GM12878 (cell line): ENCODE measurements around the gene CCR3. TPM values are rescaled to one million over a fixed set of nuclear protein-coding genes. Genes with fewer than 3 reads are reported as not detected.

Experiments
- ATAC-seq: fragments of 200-7000 bp; cut with Tn5 transposase; 3 replicates; pipeline ENCODE4 v1.9.1; 2020; ENCODE audit warnings: mild to moderate bottlenecking, moderate library complexity
- BruUV-seq: library from RNA; stranded (reverse); fragments of 400-500 nt; replicated peaks from 2 replicates; lab custom pipeline; 2021; lab: Mats Ljungman, UMichigan
- CTCF ChIA-PET: fragments of 300-600 bp; sonication (Branson Sonifier 250); formaldehyde crosslinking; extraction: SDS; loops from one replicate; lab custom pipeline; 2021; ENCODE audit warnings: inconsistent platforms; lab: Yijun Ruan, JAX
- POLR2A ChIA-PET: fragments of 350-600 bp; formaldehyde crosslinking; extraction: SDS; loops from one replicate; lab custom pipeline; 2021; ENCODE audit warnings: inconsistent platforms; lab: Charles Lee
- RAD21 ChIA-PET: fragments of 300-600 bp; sonication (Branson Sonifier 250); formaldehyde crosslinking; loops from one replicate; lab custom pipeline; 2023; ENCODE audit warnings: antibody characterized with exemption; ENCODE audit not compliant: unreplicated experiment; lab: Charles Lee
- SMC1A ChIA-PET: fragments of 300-600 bp; sonication (Branson Sonifier 250); formaldehyde crosslinking; loops from one replicate; lab custom pipeline; 2023; ENCODE audit not compliant: unreplicated experiment, uncharacterized antibody; lab: Charles Lee
- DNase-seq: peaks from one replicate; pipeline ENCODE4 v3.0.0-alpha.2; 2011; ENCODE audit warnings: low read depth, low spot score
- FAIRE-seq: peaks from 3 replicates; lab custom pipeline; 2011; peaks lifted over from hg19 to GRCh38; lab: Jason Lieb, UNC
- H2AFZ ChIP-seq: 2 replicates; pipeline ENCODE4 v1.6.0; 2011; ENCODE audit warnings: low read depth, low read length, control low read depth; ENCODE audit not compliant: control insufficient read depth
- H3K27ac ChIP-seq: 2 replicates; pipeline ENCODE4 v1.5.1; 2011; ENCODE audit warnings: control low read depth; ENCODE audit not compliant: control insufficient read depth, insufficient read depth
- H3K27me3 ChIP-seq, 2 experiments: replicated peaks in 1 of 2; 2 replicates each; pipeline versions ENCODE4 v1.6.0 to v1.6.1; 2011; ENCODE audit warnings: low read length in 1 of 2; ENCODE audit not compliant: control insufficient read depth in 2 of 2, insufficient read depth in 2 of 2
- H3K36me3 ChIP-seq, 2 experiments: 2 replicates each; pipeline ENCODE4 v1.5.1; 2011; ENCODE audit warnings: low read length in 1 of 2; ENCODE audit not compliant: control insufficient read depth in 2 of 2, insufficient read depth in 2 of 2
- H3K4me1 ChIP-seq: 2 replicates; pipeline ENCODE4 v1.6.1; 2011; ENCODE audit warnings: mild to moderate bottlenecking, low read length, moderate library complexity, mixed read lengths; ENCODE audit not compliant: control insufficient read depth, insufficient read depth
- H3K4me2 ChIP-seq: 2 replicates; pipeline ENCODE4 v1.6.0; 2011; ENCODE audit warnings: control low read depth; ENCODE audit not compliant: control insufficient read depth, insufficient read depth
- H3K4me3 ChIP-seq: fragments of 200-600 bp; sonication (generic); 2 replicates; pipeline ENCODE4 v1.5.1; 2016
- H3K79me2 ChIP-seq: 2 replicates; pipeline ENCODE4 v1.6.0; 2011; ENCODE audit warnings: low read length; ENCODE audit not compliant: control insufficient read depth, insufficient read depth
- H3K9ac ChIP-seq: 2 replicates; pipeline ENCODE4 v1.8.0; 2011; ENCODE audit warnings: low read length, control low read depth, mixed read lengths; ENCODE audit not compliant: control insufficient read depth, insufficient read depth
- H3K9me3 ChIP-seq: replicated peaks from 3 replicates; pipeline ENCODE4 v1.5.1; 2011; ENCODE audit warnings: mild to moderate bottlenecking, low read length; ENCODE audit not compliant: control insufficient read depth, insufficient read depth
- H4K20me1 ChIP-seq: 2 replicates; pipeline ENCODE4 v1.6.0; 2011; ENCODE audit not compliant: control insufficient read depth, insufficient read depth
- EED ChIP-seq: sonication (generic); IDR thresholded peaks from 2 replicates; pipeline ENCODE4 v1.6.1; 2016; ENCODE audit warnings: antibody characterized with exemption, low read depth
- FOS ChIP-seq: IDR thresholded peaks from 3 replicates; pipeline ENCODE4 v1.6.1; 2011; ENCODE audit warnings: borderline replicate concordance; ENCODE audit not compliant: insufficient read length; ENCODE audit errors: extremely low read depth
- GABPA ChIP-seq: IDR thresholded peaks from 2 replicates; pipeline ENCODE4 v1.6.1; 2014; ENCODE audit warnings: antibody characterized with exemption, low read depth, mild to moderate bottlenecking, inconsistent platforms
- JUNB ChIP-seq: IDR thresholded peaks from 2 replicates; pipeline ENCODE4 v1.6.1; 2016; ENCODE audit warnings: antibody characterized with exemption, mild to moderate bottlenecking
- NR2C2 ChIP-seq: IDR thresholded peaks from 2 replicates; pipeline ENCODE4 v1.6.1; 2011; ENCODE audit warnings: borderline replicate concordance, low read depth; ENCODE audit not compliant: control insufficient read depth, insufficient read length
- TCF7 ChIP-seq: IDR thresholded peaks from 2 replicates; pipeline ENCODE4 v1.6.1; 2014; ENCODE audit warnings: antibody characterized with exemption, borderline replicate concordance
- ZNF384 ChIP-seq: IDR thresholded peaks from 2 replicates; pipeline ENCODE4 v1.6.1; 2012; ENCODE audit warnings: low read depth, mild to moderate bottlenecking, low read length, improper control_type of control experiment, borderline replicate concordance
- WGBS: methylation state at CpG from one replicate; pipeline ENCODE4 v1.1.6; 2016; ENCODE audit warnings: low lambda C conversion rate; ENCODE audit not compliant: insufficient replicate concordance, insufficient coverage; ENCODE audit errors: missing lambda C conversion rate; 5-methylcytosine and 5-hydroxymethylcytosine counted together
- in situ Hi-C: fragments of 300-500 bp; cut with MboI; formaldehyde crosslinking; loops from 9 replicates; pipeline ENCODE4 v1.14.3; 2018; ENCODE audit warnings: mixed read lengths
- intact Hi-C: fragments of 100-400 bp; cut with micrococcal nuclease; formaldehyde crosslinking; loops from one replicate; pipeline ENCODE4 v1.14.2; 2022; ENCODE audit not compliant: unreplicated experiment
- polyA plus RNA-seq, 11 experiments: library from polyadenylated mRNA; depleted of rRNA in 4 of 11; unstranded in 6 of 11; stranded (reverse) in 5 of 11; fragments of >200 nt; fragmentation: Nextera tagmentation in 4 of 11; fragmentation: Illumina TruSeq in 1 of 11; extraction: Ambion mirVana in 4 of 11; extraction: Trizol in 1 of 11; gene quantifications; 1 replicate in 1 of 11; 2 replicates in 10 of 11; pipeline versions ENCODE4 v1.2.1 to v1.2.3, GENCODE V29; 2011 to 2016; ENCODE audit warnings: inconsistent platforms in 2 of 11, missing spikeins in 2 of 11, low read depth in 1 of 11
- total RNA-seq, 4 experiments: library from RNA; depleted of rRNA in 3 of 4; stranded (reverse); fragments of >200 nt in 3 of 4; fragmentation: Illumina TruSeq in 1 of 4; extraction: Trizol in 1 of 4; gene quantifications; 2 replicates each; pipeline versions ENCODE4 v1.2.1 to v1.2.3, GENCODE V29; 2013 to 2021
- TF ChIP-seq, protein P1 (sequence below): fragments of 150-350 bp; IDR thresholded peaks from 2 replicates; pipeline ENCODE4 v1.6.1; 2016; ENCODE audit warnings: low read depth, low read length
- TF ChIP-seq, protein P2 (sequence below): fragments of 450-650 bp; IDR thresholded peaks from 2 replicates; pipeline ENCODE4 v1.6.1; 2017; ENCODE audit warnings: borderline replicate concordance
- TF ChIP-seq, protein P3 (sequence below): fragments of 450-650 bp; IDR thresholded peaks from 2 replicates; pipeline ENCODE4 v1.6.1; 2016; ENCODE audit warnings: mild to moderate bottlenecking, moderate library complexity, borderline replicate concordance
- TF ChIP-seq, protein P4 (sequence below): IDR thresholded peaks from 2 replicates; pipeline ENCODE4 v1.6.1; 2011; ENCODE audit warnings: borderline replicate concordance, low read depth, mild to moderate bottlenecking, moderate library complexity, low read length; ENCODE audit not compliant: insufficient read depth, poor library complexity, severe bottlenecking

The CCR3 gene
- total and polyA plus RNA-seq, 10 of the 15 experiments (the other 5 are each of a cell fraction or from before 2014, with no cell fraction given): 0.13 to 0.78 (median 0.41) TPM; not detected in 1

GRCh38 chr3:46269556-46269955, 27.3 kb downstream of the CCR3 start (continued):
- TF ChIP-seq JUNB: peak; percentile 42; the same call in 1 of the 2 replicates
- TF ChIP-seq GABPA: 0 out of 2 replicates have a peak, but pooled peaks have one; percentile 21
- TF ChIP-seq, protein P1, sequence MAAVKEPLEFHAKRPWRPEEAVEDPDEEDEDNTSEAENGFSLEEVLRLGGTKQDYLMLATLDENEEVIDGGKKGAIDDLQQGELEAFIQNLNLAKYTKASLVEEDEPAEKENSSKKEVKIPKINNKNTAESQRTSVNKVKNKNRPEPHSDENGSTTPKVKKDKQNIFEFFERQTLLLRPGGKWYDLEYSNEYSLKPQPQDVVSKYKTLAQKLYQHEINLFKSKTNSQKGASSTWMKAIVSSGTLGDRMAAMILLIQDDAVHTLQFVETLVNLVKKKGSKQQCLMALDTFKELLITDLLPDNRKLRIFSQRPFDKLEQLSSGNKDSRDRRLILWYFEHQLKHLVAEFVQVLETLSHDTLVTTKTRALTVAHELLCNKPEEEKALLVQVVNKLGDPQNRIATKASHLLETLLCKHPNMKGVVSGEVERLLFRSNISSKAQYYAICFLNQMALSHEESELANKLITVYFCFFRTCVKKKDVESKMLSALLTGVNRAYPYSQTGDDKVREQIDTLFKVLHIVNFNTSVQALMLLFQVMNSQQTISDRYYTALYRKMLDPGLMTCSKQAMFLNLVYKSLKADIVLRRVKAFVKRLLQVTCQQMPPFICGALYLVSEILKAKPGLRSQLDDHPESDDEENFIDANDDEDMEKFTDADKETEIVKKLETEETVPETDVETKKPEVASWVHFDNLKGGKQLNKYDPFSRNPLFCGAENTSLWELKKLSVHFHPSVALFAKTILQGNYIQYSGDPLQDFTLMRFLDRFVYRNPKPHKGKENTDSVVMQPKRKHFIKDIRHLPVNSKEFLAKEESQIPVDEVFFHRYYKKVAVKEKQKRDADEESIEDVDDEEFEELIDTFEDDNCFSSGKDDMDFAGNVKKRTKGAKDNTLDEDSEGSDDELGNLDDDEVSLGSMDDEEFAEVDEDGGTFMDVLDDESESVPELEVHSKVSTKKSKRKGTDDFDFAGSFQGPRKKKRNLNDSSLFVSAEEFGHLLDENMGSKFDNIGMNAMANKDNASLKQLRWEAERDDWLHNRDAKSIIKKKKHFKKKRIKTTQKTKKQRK: no peak
- TF ChIP-seq EED: no peak
- TF ChIP-seq, protein P2, sequence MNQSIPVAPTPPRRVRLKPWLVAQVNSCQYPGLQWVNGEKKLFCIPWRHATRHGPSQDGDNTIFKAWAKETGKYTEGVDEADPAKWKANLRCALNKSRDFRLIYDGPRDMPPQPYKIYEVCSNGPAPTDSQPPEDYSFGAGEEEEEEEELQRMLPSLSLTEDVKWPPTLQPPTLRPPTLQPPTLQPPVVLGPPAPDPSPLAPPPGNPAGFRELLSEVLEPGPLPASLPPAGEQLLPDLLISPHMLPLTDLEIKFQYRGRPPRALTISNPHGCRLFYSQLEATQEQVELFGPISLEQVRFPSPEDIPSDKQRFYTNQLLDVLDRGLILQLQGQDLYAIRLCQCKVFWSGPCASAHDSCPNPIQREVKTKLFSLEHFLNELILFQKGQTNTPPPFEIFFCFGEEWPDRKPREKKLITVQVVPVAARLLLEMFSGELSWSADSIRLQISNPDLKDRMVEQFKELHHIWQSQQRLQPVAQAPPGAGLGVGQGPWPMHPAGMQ: no peak
- TF ChIP-seq NR2C2: no peak
- TF ChIP-seq TCF7: peak; percentile 36; the same call in 1 of the 2 replicates

DNA sequence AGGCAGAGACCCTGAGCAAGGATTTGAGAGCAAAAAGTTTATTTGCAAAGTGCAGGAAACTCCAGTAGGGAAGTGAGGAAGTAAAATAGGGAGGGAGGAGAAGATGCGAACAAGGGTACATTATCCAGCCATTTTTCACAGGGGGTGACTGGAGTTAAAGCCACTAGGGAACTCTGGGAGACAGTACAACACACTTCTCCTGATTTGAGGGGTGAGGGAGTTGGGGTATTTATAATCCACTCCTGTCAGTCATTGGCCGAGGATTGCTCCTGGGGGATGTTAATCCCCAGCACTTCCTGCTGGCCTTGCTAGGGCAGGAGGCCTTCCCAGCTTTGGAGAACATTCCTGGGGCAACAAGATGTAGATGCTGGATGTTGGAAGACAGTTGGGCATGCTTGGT, 28.2 kb downstream of the CCR3 start:
- Histone ChIP-seq H3K4me1 (peaks cover 7% of the 10 kb centered on the region; the same call in 1 of the 2 replicates), H3K4me3 (no peak overlapping the region), H4K20me1 (no peaks in the 10 kb centered on the region), H3K36me3 (no peaks in the 10 kb centered on the region), H3K9me3 (no peaks in the 10 kb centered on the region; the same call in 2 of the 3 replicates), H3K27ac (no peak overlapping the region), H3K27me3 (0 out of 4 replicates have a peak, but pooled peaks cover 0 to 8% of the 10 kb centered on the region in 2 experiments), H2AFZ (no peak overlapping the region), H3K9ac (no peak overlapping the region), H3K79me2 (no peaks in the 10 kb centered on the region), H3K4me2 (no peak overlapping the region)
- ChIA-PET POLR2A (no interaction called here), CTCF (interaction anchor here (1.6 kb wide), 1 partner anchor 108 kb away, joined by 4 read pairs; no protein-coding TSS in a partner anchor), RAD21 (no interaction called here), SMC1A (interaction anchor here (1.7 to 6.8 kb wide), 2 partner anchors 29 to 99 kb away, joined by 5 to 137 read pairs; partner anchors contain the start of gene CCR5)
- no TSS peak for BruUV-seq
- in situ Hi-C loops (no loop called here), intact Hi-C loops (no loop called here)
- DNase-seq: no peak
- 42% methylated on average over 2 of the region's 2 CpGs for WGBS
- no peak for FAIRE-seq
- ATAC-seq: no peak
- no peak for TF ChIP-seq FOS
- TF ChIP-seq ZNF384: no peak
- TF ChIP-seq, protein P3, sequence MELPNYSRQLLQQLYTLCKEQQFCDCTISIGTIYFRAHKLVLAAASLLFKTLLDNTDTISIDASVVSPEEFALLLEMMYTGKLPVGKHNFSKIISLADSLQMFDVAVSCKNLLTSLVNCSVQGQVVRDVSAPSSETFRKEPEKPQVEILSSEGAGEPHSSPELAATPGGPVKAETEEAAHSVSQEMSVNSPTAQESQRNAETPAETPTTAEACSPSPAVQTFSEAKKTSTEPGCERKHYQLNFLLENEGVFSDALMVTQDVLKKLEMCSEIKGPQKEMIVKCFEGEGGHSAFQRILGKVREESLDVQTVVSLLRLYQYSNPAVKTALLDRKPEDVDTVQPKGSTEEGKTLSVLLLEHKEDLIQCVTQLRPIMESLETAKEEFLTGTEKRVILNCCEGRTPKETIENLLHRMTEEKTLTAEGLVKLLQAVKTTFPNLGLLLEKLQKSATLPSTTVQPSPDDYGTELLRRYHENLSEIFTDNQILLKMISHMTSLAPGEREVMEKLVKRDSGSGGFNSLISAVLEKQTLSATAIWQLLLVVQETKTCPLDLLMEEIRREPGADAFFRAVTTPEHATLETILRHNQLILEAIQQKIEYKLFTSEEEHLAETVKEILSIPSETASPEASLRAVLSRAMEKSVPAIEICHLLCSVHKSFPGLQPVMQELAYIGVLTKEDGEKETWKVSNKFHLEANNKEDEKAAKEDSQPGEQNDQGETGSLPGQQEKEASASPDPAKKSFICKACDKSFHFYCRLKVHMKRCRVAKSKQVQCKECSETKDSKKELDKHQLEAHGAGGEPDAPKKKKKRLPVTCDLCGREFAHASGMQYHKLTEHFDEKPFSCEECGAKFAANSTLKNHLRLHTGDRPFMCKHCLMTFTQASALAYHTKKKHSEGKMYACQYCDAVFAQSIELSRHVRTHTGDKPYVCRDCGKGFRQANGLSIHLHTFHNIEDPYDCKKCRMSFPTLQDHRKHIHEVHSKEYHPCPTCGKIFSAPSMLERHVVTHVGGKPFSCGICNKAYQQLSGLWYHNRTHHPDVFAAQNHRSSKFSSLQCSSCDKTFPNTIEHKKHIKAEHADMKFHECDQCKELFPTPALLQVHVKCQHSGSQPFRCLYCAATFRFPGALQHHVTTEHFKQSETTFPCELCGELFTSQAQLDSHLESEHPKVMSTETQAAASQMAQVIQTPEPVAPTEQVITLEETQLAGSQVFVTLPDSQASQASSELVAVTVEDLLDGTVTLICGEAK: no peak
- TF ChIP-seq, protein P4, sequence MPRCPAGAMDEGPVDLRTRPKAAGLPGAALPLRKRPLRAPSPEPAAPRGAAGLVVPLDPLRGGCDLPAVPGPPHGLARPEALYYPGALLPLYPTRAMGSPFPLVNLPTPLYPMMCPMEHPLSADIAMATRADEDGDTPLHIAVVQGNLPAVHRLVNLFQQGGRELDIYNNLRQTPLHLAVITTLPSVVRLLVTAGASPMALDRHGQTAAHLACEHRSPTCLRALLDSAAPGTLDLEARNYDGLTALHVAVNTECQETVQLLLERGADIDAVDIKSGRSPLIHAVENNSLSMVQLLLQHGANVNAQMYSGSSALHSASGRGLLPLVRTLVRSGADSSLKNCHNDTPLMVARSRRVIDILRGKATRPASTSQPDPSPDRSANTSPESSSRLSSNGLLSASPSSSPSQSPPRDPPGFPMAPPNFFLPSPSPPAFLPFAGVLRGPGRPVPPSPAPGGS: no peak
